ENCODE measurements around the gene STK17A. TPM values are rescaled to one million over a fixed set of nuclear protein-coding genes. Genes with fewer than 3 reads are reported as not detected.
A peak's percentile ranks its signal among the peaks of the same experiment; 100 is the strongest.

The STK17A gene
- total RNA-seq, 6 experiments from 2014 or later = 59.0 to 79.2 (median 62.8) TPM

GRCh38 chr7:43559171-43559945 lies 23.6 kb upstream of the STK17A start:
- Mint-ChIP-seq H3K4me1 (ENCODE audit: low read depth) (peaks cover 21% of the 10 kb centered on the region), H3K4me3 (no peak overlapping the region), H3K36me3 (ENCODE audit: low read depth) (peaks cover 7% of the 10 kb centered on the region; the same call in 1 of the 2 replicates), H3K27ac (no peak overlapping the region), H3K9me3 (no peaks in the 10 kb centered on the region), H3K27me3 (ENCODE audit: insufficient read depth) (peaks cover 7% of the 10 kb centered on the region)
- no peak for DNase-seq
- TF ChIP-seq CTCF (IDR thresholded peaks at IDR 0.05) = no peak

- DNase-seq = no peak
- Mint-ChIP-seq H3K4me1 (ENCODE audit: low read depth) (peaks cover 21% of the 10 kb centered on the region), H3K36me3 (ENCODE audit: low read depth) (peaks cover 7% of the 10 kb centered on the region; the same call in 1 of the 2 replicates), H3K27ac (no peak overlapping the region), H3K9me3 (no peaks in the 10 kb centered on the region), H3K27me3 (ENCODE audit: insufficient read depth) (peaks cover 6% of the 10 kb centered on the region), H3K4me3 (no peak overlapping the region)
- no peak for TF ChIP-seq CTCF (IDR thresholded peaks at IDR 0.05)
These were observed 23.0 kb upstream of the STK17A start for GRCh38 chr7:43559946-43560335.

GRCh38 chr7:43560742-43561330 lies 22.1 kb upstream of the STK17A start:
- H3K27ac Mint-ChIP-seq = no peak overlapping the region
- H3K4me3 Mint-ChIP-seq = no peak overlapping the region
- no peak for TF ChIP-seq CTCF (IDR thresholded peaks at IDR 0.05)
- H3K27me3 Mint-ChIP-seq (ENCODE audit: insufficient read depth) = peaks cover 6% of the 10 kb centered on the region
- no peaks in the 10 kb centered on the region for H3K9me3 Mint-ChIP-seq
- DNase-seq = no peak
- peaks cover 24% of the 10 kb centered on the region for H3K4me1 Mint-ChIP-seq (ENCODE audit: low read depth)
- H3K36me3 Mint-ChIP-seq (ENCODE audit: low read depth) = peaks cover 7% of the 10 kb centered on the region; the same call in 1 of the 2 replicates

- DNase-seq = no peak
- Mint-ChIP-seq H3K4me1 (ENCODE audit: low read depth) (peaks cover 28% of the 10 kb centered on the region), H3K27ac (no peak overlapping the region)
These were observed 20.5 kb upstream of the STK17A start for GRCh38 chr7:43562383-43562782.

GRCh38 chr7:43565786-43566185 lies 17.1 kb upstream of the STK17A start:
- Mint-ChIP-seq H3K9me3 (no peaks in the 10 kb centered on the region), H3K36me3 (ENCODE audit: low read depth) (peaks cover 9% of the 10 kb centered on the region), H3K4me3 (peak overlapping the region; percentile 27; the same call in 1 of the 2 replicates), H3K4me1 (ENCODE audit: low read depth) (peaks cover 50% of the 10 kb centered on the region), H3K27me3 (ENCODE audit: insufficient read depth) (0 out of 2 replicates have a peak, but pooled peaks cover 4% of the 10 kb centered on the region), H3K27ac (no peak overlapping the region)
- no peak for DNase-seq
- no peak for TF ChIP-seq CTCF (IDR thresholded peaks at IDR 0.05)

More at GRCh38 chr7:43562383-43562782, 20.5 kb upstream of the STK17A start:
- TF ChIP-seq CTCF (IDR thresholded peaks at IDR 0.05) = no peak
- Mint-ChIP-seq H3K4me3 (no peak overlapping the region), H3K36me3 (ENCODE audit: low read depth) (peaks cover 7% of the 10 kb centered on the region; the same call in 1 of the 2 replicates), H3K27me3 (ENCODE audit: insufficient read depth) (peaks cover 4% of the 10 kb centered on the region; the same call in 1 of the 2 replicates), H3K9me3 (no peaks in the 10 kb centered on the region)

Data from HFFc6 (cell line).